ENCODE data around the gene TTLL7.
"Not testable (repeated sequence)": the region's sequence is repeated elsewhere in the genome, so short reads cannot be mapped to it uniquely, and the experiment has no call there.

GRCh38 chr1:83916094-83916493 is 82.8 kb downstream of the TTLL7 start:
- TF ChIP-seq CTCF, EZH2phosphoT487, EZH2 (IDR thresholded peaks at IDR 0.05): not testable (repeated sequence)
